ENCODE data around the gene GOPC.

DNA sequence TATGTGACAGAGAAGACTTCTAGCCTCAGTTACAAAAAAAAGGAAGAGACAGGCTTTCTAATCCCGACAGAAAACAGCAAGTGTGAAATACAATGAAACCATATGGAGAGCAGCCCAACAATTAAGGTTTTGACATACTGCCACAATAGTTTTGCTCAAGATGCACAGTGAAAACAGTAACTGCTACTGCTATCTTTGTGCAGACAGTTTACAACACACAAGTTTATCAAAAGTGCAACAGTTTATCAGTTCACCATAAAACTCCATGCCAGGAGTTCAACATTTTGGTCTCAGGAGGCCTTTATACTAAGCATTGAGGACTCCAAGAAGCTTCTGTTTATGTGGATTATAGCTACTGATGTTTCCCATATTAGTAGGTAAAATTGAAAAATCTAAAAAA is 37.6 kb downstream of the GOPC start:
- TF ChIP-seq CTCF (IDR thresholded peaks at IDR 0.05; ENCODE audit: low read depth, low read length), result no peak
- TF ChIP-seq EZH2phosphoT487 (IDR thresholded peaks at IDR 0.05; ENCODE audit: low read depth), result no peak

Measured in OCI-LY3 (cell line).